Nucleus accumbens (tissue), 56 donors: ENCODE data around the gene NTNG1.

Source experiments
- DNase-seq, 56 donors: peaks; one replicate each; lab custom pipeline; 2025; lab: John Stamatoyannopoulos, UW

NTNG1 gene

DNA sequence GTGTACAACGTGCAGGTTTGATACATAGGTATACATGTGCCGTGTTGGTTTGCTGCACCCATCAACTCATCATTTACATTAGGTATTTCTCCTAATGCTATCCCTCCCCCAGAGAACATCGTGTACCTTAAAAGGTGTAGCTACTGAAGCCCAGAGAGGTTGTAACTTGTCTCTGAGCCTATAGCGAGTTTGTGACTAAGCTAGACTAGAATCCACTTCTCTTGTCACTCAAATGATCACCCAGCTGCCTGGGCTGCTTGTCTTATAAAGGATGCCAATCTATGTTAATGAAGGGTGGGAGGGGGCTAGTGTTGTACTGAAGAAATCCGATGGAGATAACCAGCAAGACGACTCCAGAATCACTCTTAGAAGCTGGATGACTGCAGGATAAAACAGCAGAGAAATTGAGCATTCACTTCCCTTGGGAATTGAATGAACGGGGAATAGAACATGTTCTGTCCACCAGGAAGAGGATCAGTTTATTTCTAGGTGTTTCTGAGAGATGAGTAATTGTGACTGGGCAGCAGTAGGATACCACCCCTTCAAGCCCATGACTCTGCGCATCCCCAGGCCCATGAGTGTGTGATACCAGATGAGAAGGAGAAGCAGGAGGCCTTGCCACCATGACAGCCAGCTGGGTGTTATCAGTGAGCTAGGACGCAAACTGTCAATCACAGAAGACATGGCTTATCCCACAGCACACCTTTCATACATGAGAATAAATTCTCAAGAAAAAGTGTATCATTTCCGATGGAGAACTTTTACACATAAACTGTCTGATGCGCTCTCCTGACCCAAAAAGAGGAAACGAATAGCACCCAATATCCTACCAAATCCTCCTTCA lies 390.4 kb downstream of the NTNG1 start:
- no peak for DNase-seq

DNA sequence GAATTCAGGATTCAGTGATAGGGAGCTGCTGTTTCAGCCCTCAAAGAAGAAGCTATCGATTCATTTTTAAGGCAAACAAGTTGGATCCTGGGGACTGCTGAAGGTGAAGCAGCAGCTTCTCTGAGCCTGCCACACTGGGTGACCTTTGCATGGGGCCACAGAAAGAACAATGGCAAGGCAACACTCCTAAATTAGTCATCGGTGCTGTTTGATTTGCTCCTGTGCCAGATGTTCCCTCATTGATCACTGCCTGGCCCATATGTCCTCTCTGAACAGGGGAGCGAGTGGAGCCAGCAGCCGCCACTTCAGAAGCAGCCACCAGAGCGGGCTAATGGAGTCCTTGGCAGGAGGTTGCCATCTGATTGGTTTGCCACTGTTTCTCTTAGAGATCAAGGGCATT lies 391.5 kb downstream of the NTNG1 start:
- DNase-seq = no peak
